Type B pancreatic cell (in vitro differentiated cells): Measurements from ENCODE around the gene DNA2. TPM values are rescaled to one million over a fixed set of nuclear protein-coding genes. Genes with fewer than 3 reads are reported as not detected.
A peak's percentile ranks its signal among the peaks of the same experiment; 100 is the strongest.

ENCODE experiments used
- DNase-seq: peaks from one replicate; pipeline ENCODE4 v3.0.0; 2021; ENCODE audit warnings: mixed read lengths; ENCODE audit not compliant: unreplicated experiment; ENCODE audit errors: extremely low spot score
- H3K27ac Mint-ChIP-seq: 2 replicates; pipeline ENCODE4 v1.8.0; 2021; ENCODE audit warnings: mild to moderate bottlenecking, mixed read lengths
- H3K27me3 Mint-ChIP-seq: 2 replicates; pipeline ENCODE4 v1.8.0; 2021; ENCODE audit warnings: mixed read lengths
- H3K36me3 Mint-ChIP-seq: 2 replicates; pipeline ENCODE4 v1.8.0; 2021; ENCODE audit warnings: mixed read lengths
- H3K4me1 Mint-ChIP-seq: one replicate; pipeline ENCODE4 v1.8.0; 2021; ENCODE audit warnings: mixed read lengths; ENCODE audit not compliant: unreplicated experiment
- H3K4me3 Mint-ChIP-seq: 2 replicates; pipeline ENCODE4 v1.8.0; 2021; ENCODE audit warnings: mild to moderate bottlenecking, mixed read lengths
- H3K9me3 Mint-ChIP-seq: 2 replicates; pipeline ENCODE4 v1.8.0; 2021; ENCODE audit warnings: mixed read lengths
- CTCF ChIP-seq: fragments of 200-600 bp; sonication (generic); conservative IDR thresholded peaks from 2 replicates; pipeline ENCODE4 v1.5.0; 2021; ENCODE audit warnings: antibody characterized with exemption, mild to moderate bottlenecking
- total RNA-seq: library from RNA; stranded (reverse); gene quantifications from 2 replicates; pipeline ENCODE4 v1.2.1, GENCODE V29; 2021; ENCODE audit warnings: low replicate concordance

Gene DNA2
- total RNA-seq, 1 donor from 2014 or later: 27.6 TPM

- no peak overlapping the region for H3K27ac Mint-ChIP-seq
- no peak for TF ChIP-seq CTCF
- no peaks in the 10 kb centered on the region for H3K4me1 Mint-ChIP-seq
- no peaks in the 10 kb centered on the region for H3K27me3 Mint-ChIP-seq
- no peaks in the 10 kb centered on the region for H3K9me3 Mint-ChIP-seq
- no peak overlapping the region for H3K4me3 Mint-ChIP-seq
- no peak for DNase-seq
- H3K36me3 Mint-ChIP-seq: peaks cover 6% of the 10 kb centered on the region
Observed at GRCh38 chr10:68423522-68423921, 48.3 kb downstream of the DNA2 start.

- no peak for TF ChIP-seq CTCF
- no peak for DNase-seq
- no peak overlapping the region for H3K27ac Mint-ChIP-seq
- H3K27me3 Mint-ChIP-seq: no peaks in the 10 kb centered on the region
- no peak overlapping the region for H3K4me3 Mint-ChIP-seq
- no peaks in the 10 kb centered on the region for H3K4me1 Mint-ChIP-seq
- H3K36me3 Mint-ChIP-seq: peaks cover 4% of the 10 kb centered on the region
- no peaks in the 10 kb centered on the region for H3K9me3 Mint-ChIP-seq
Observed at GRCh38 chr10:68419376-68419775, 52.4 kb downstream of the DNA2 start.

GRCh38 chr10:68408898-68409518 lies 62.8 kb downstream of the DNA2 start:
- Mint-ChIP-seq H3K4me1 (peaks cover 16% of the 10 kb centered on the region), H3K36me3 (peaks cover 7% of the 10 kb centered on the region), H3K27ac (no peak overlapping the region), H3K9me3 (no peaks in the 10 kb centered on the region), H3K4me3 (no peak overlapping the region), H3K27me3 (no peaks in the 10 kb centered on the region)
- DNase-seq: no peak
- TF ChIP-seq CTCF: no peak

GRCh38 chr10:68406815-68407548 lies 64.8 kb downstream of the DNA2 start, which contains the start of gene RUFY2:
Gene RUFY2, minus strand, starts transcription at chr10:68407277. Its CDS starts 88 bp downstream, at chr10:68407189.
- peaks cover 16% of the 10 kb centered on the region for H3K4me1 Mint-ChIP-seq
- DNase-seq: peak; percentile 92
- peak within 1 kb of the TSS; percentile 90 for H3K27ac Mint-ChIP-seq
- TF ChIP-seq CTCF: peak; percentile 86
- H3K27me3 Mint-ChIP-seq: no peaks in the 10 kb centered on the region
- peak within 1 kb of the TSS; percentile 91 for H3K4me3 Mint-ChIP-seq
- H3K36me3 Mint-ChIP-seq: no peaks in the 10 kb centered on the region
- H3K9me3 Mint-ChIP-seq: no peaks in the 10 kb centered on the region

- H3K27ac Mint-ChIP-seq: peak overlapping the region; percentile 89
- peaks cover 4% of the 10 kb centered on the region for H3K36me3 Mint-ChIP-seq
- no peaks in the 10 kb centered on the region for H3K27me3 Mint-ChIP-seq
- no peak for TF ChIP-seq CTCF
- peak overlapping the region; percentile 91 for H3K4me3 Mint-ChIP-seq
- peaks cover 16% of the 10 kb centered on the region for H3K4me1 Mint-ChIP-seq
- DNase-seq: peak; percentile 79
- no peaks in the 10 kb centered on the region for H3K9me3 Mint-ChIP-seq
Observed at GRCh38 chr10:68406111-68406814, 65.5 kb downstream of the DNA2 start.
